ENCODE results near the gene TCF7L1. TPM values are rescaled to one million over a fixed set of nuclear protein-coding genes. Genes with fewer than 3 reads are reported as not detected.

Gene TCF7L1
- polyA plus RNA-seq, 3 donors = 0.05 to 0.09 TPM; not detected in 1

DNA sequence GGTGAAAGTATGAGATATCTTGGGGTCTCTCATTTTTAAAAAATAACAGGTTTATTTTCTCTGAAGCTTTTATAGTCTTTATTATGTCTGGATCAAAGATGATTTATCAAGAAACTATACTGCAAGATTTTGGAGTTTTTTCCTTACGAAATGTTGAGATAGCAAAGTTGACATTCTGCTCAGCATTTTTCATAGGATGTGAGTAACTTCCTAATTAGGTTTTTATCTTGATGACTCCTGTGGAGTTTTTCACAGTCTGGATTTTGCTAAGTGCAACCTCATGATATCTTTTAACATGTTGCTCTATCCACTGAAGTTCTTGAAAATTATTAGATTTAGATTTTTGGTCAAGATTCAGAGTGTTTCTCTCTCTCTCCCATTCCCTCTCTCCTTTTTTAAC lies 17.8 kb downstream of the TCF7L1 start:
- no CpG with 5 or more reads among the region's 1 CpG for WGBS (ENCODE audit: insufficient coverage)
- Histone ChIP-seq H3K4me3 (replicated peaks in 1 of 3; ENCODE audit: low read depth in 2 of 3, low read length in 3 of 3) (no peak overlapping the region), H3K27me3 (ENCODE audit: control insufficient read depth in 2 of 2, insufficient read depth in 2 of 2, low read length in 2 of 2) (no peaks in the 10 kb centered on the region), H4K20me1 (ENCODE audit: insufficient read depth, low read length) (no peaks in the 10 kb centered on the region), H3K9me3 (replicated peaks in 1 of 2; ENCODE audit: control insufficient read depth in 1 of 2, insufficient read depth in 1 of 2, low read length in 2 of 2) (no peaks in the 10 kb centered on the region), H3K4me1 (ENCODE audit: control insufficient read depth in 1 of 2, insufficient read depth in 2 of 2, low read length in 2 of 2) (no peaks in the 10 kb centered on the region), H2AFZ (ENCODE audit: insufficient read depth, low read depth, low read length, poor library complexity, severe bottlenecking) (no peak overlapping the region), H3K36me3 (replicated peaks in 1 of 2; ENCODE audit: control insufficient read depth in 1 of 2, insufficient read depth in 2 of 2, low read length in 2 of 2) (no peaks in the 10 kb centered on the region), H3K27ac (ENCODE audit: low read depth in 1 of 2, low read length in 2 of 2) (no peak overlapping the region), H3K9ac (ENCODE audit: insufficient read depth, low read length, poor library complexity, severe bottlenecking) (no peak overlapping the region), H3K79me2 (ENCODE audit: insufficient read depth, low read length) (no peaks in the 10 kb centered on the region), H3K4me2 (replicated peaks; ENCODE audit: extremely low read depth, low read length, poor library complexity, severe bottlenecking) (no peak overlapping the region)
- no peak overlapping the region for H3K27ac Mint-ChIP-seq
- H3K36me3 Mint-ChIP-seq = no peaks in the 10 kb centered on the region
- no peak overlapping the region for H3K4me3 Mint-ChIP-seq
- TF ChIP-seq, protein P1, sequence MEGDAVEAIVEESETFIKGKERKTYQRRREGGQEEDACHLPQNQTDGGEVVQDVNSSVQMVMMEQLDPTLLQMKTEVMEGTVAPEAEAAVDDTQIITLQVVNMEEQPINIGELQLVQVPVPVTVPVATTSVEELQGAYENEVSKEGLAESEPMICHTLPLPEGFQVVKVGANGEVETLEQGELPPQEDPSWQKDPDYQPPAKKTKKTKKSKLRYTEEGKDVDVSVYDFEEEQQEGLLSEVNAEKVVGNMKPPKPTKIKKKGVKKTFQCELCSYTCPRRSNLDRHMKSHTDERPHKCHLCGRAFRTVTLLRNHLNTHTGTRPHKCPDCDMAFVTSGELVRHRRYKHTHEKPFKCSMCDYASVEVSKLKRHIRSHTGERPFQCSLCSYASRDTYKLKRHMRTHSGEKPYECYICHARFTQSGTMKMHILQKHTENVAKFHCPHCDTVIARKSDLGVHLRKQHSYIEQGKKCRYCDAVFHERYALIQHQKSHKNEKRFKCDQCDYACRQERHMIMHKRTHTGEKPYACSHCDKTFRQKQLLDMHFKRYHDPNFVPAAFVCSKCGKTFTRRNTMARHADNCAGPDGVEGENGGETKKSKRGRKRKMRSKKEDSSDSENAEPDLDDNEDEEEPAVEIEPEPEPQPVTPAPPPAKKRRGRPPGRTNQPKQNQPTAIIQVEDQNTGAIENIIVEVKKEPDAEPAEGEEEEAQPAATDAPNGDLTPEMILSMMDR (IDR thresholded peaks at IDR 0.05) = no peak
- peaks cover 0 to 3% (median 1%) of the 10 kb centered on the region in 7 donors for H3K9me3 Mint-ChIP-seq
- H3K4me1 Mint-ChIP-seq = no peaks in the 10 kb centered on the region
- intact Hi-C loops (cut with micrococcal nuclease) = no loop called here
- peaks cover 2 to 13% (median 6%) of the 10 kb centered on the region in 3 donors for H3K27me3 Mint-ChIP-seq (ENCODE audit: low read depth in 3 of 3)
- DNase-seq = no peak

- peaks cover 3 to 8% (median 5%) of the 10 kb centered on the region in 3 donors for H3K27me3 Mint-ChIP-seq (ENCODE audit: low read depth in 3 of 3)
- no peaks in the 10 kb centered on the region for H3K27me3 ChIP-seq (ENCODE audit: control insufficient read depth in 2 of 2, insufficient read depth in 2 of 2, low read length in 2 of 2)
- no CpG with 5 or more reads among the region's 2 CpGs for WGBS (ENCODE audit: insufficient coverage)
- no peaks in the 10 kb centered on the region for H3K4me1 Mint-ChIP-seq
- no peaks in the 10 kb centered on the region for H3K4me1 ChIP-seq (ENCODE audit: control insufficient read depth in 1 of 2, insufficient read depth in 2 of 2, low read length in 2 of 2)
- intact Hi-C loops (cut with micrococcal nuclease) = no loop called here
- H3K79me2 ChIP-seq (ENCODE audit: insufficient read depth, low read length) = no peaks in the 10 kb centered on the region
- H3K9me3 ChIP-seq (replicated peaks in 1 of 2; ENCODE audit: control insufficient read depth in 1 of 2, insufficient read depth in 1 of 2, low read length in 2 of 2) = no peaks in the 10 kb centered on the region
- DNase-seq = no peak
- H3K9me3 Mint-ChIP-seq = peaks cover 0 to 3% (median 1%) of the 10 kb centered on the region in 7 donors
- TF ChIP-seq, protein P1 (IDR thresholded peaks at IDR 0.05) = no peak
- H3K4me3 Mint-ChIP-seq = no peak overlapping the region
- no peak overlapping the region for H2AFZ ChIP-seq (ENCODE audit: insufficient read depth, low read depth, low read length, poor library complexity, severe bottlenecking)
- H3K36me3 ChIP-seq (replicated peaks in 1 of 2; ENCODE audit: control insufficient read depth in 1 of 2, insufficient read depth in 2 of 2, low read length in 2 of 2) = no peaks in the 10 kb centered on the region
- H3K27ac Mint-ChIP-seq = no peak overlapping the region
- no peak overlapping the region for H3K4me3 ChIP-seq (replicated peaks in 1 of 3; ENCODE audit: low read depth in 2 of 3, low read length in 3 of 3)
- H4K20me1 ChIP-seq (ENCODE audit: insufficient read depth, low read length) = no peaks in the 10 kb centered on the region
- no peak overlapping the region for H3K27ac ChIP-seq (ENCODE audit: low read depth in 1 of 2, low read length in 2 of 2)
- H3K9ac ChIP-seq (ENCODE audit: insufficient read depth, low read length, poor library complexity, severe bottlenecking) = no peak overlapping the region
- H3K36me3 Mint-ChIP-seq = no peaks in the 10 kb centered on the region
- H3K4me2 ChIP-seq (replicated peaks; ENCODE audit: extremely low read depth, low read length, poor library complexity, severe bottlenecking) = no peak overlapping the region
Observed at GRCh38 chr2:85152895-85153294, 19.7 kb downstream of the TCF7L1 start.

All from CD14-positive monocyte (primary cell).